Ramos (cell line): Measurements from ENCODE around the gene RGS10.
"Not testable (repeated sequence)": the region's sequence is repeated elsewhere in the genome, so short reads cannot be mapped to it uniquely, and the experiment has no call there.

ENCODE experiments used
- in situ Hi-C: fragments of 300-500 bp; cut with MboI; formaldehyde crosslinking; loops from one replicate; pipeline ENCODE4 v1.14.3; 2022; ENCODE audit warnings: low sequenced_read_pairs; ENCODE audit not compliant: unreplicated experiment

RGS10 gene, protein sequence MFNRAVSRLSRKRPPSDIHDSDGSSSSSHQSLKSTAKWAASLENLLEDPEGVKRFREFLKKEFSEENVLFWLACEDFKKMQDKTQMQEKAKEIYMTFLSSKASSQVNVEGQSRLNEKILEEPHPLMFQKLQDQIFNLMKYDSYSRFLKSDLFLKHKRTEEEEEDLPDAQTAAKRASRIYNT

GRCh38 chr10:119542357-119542987, at the start of gene RGS10:
Gene RGS10, minus strand, starts transcription at chr10:119542719. Its CDS starts 81 bp downstream, at chr10:119542638.
- in situ Hi-C loops, result no loop called here

- in situ Hi-C loops, result no loop called here
These were observed 45.6 kb upstream of the RGS10 start for GRCh38 chr10:119588071-119588470.

DNA sequence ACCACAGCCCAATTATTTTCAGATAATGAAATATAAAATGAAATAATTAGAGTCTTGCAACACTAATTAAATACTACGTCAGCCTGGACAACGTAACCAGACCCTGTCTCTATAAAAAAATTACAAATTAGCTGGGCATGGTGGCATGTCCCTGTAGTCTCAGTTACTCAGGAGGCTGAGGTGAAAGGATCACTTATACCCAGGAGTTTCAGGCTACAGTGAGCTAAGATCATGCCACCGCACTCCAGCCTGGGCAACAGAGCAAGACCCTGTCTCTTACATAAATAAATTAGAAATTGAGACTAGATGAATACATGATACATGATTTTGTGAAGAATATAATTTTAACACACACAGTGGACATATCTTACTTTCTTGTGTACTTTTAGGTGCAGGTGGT, 35.8 kb upstream of the RGS10 start:
- in situ Hi-C loops, result no loop called here

GRCh38 chr10:119575991-119576390, 33.5 kb upstream of the RGS10 start:
- in situ Hi-C loops, result no loop called here

DNA sequence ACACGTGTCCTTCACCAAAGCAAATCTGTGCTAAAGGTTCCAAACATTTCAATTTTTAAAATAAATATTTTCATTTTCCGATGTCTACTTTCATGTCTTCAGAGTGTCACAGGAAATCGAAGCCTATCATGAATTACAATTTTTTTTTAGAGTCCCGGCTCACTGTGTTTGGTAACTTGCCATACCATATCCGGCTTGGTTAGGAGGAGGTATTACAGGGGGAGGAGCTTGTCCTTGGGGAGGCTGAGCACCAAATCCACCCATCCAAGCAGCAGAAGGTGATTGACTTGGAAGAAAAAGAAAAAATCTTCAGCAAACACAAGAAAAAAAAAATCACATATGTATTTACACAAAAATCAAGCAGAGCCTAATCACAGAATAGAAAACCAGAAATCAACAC, 33.0 kb upstream of the RGS10 start:
- in situ Hi-C loops, result no loop called here

GRCh38 chr10:119567978-119568377, 25.5 kb upstream of the RGS10 start:
- in situ Hi-C loops, result no loop called here

GRCh38 chr10:119562097-119562496, 19.6 kb upstream of the RGS10 start:
- in situ Hi-C loops, result no loop called here

DNA sequence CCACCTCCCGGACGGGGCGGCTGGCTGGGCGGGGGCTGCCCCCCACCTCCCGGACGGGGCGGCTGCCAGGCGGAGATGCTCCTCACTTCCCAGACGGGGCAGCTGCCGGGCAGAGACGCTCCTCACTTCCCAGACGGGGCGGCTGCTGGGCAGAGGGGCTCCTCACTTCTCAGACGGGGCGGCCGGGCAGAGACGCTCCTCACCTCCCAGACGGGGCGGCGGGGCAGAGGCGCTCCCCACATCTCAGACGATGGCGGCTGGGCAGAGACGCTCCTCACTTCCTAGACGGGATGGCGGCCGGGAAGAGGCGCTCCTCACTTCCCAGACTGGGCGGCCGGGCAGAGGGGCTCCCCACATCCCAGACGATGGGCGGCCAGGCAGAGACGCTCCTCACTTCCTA, 17.0 kb upstream of the RGS10 start:
- in situ Hi-C loops, result not testable (repeated sequence)

GRCh38 chr10:119556081-119556480, 13.6 kb upstream of the RGS10 start:
- in situ Hi-C loops, result not testable (repeated sequence)

GRCh38 chr10:119555178-119555784, 12.8 kb upstream of the RGS10 start:
- in situ Hi-C loops, result no loop called here

DNA sequence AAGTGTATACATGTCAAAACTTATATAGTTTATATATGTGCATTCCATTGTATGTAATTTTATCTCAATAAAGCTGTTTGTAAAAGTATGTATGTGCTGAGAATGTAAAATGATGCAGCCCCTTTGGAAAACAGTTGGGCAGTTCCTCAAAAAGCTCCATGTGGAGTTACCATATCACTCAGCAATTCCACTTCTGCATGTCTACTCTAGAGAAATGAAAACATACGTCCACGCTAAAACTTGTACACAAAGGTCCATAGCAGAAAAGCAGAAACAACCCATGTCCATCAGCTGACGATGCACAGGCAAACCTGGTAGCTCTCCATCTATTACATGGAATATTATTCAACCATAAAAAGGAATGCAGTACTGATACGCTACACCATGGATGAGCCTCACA, 8.3 kb upstream of the RGS10 start:
- in situ Hi-C loops, result no loop called here

GRCh38 chr10:119549247-119549999, 6.9 kb upstream of the RGS10 start:
- in situ Hi-C loops, result no loop called here

- in situ Hi-C loops, result no loop called here
These were observed 3.5 kb upstream of the RGS10 start for GRCh38 chr10:119546009-119546408.

- in situ Hi-C loops, result no loop called here
These were observed 2.8 kb upstream of the RGS10 start for GRCh38 chr10:119545310-119545709.

- in situ Hi-C loops, result no loop called here
These were observed 1.5 kb upstream of the RGS10 start for GRCh38 chr10:119543814-119544642.

DNA sequence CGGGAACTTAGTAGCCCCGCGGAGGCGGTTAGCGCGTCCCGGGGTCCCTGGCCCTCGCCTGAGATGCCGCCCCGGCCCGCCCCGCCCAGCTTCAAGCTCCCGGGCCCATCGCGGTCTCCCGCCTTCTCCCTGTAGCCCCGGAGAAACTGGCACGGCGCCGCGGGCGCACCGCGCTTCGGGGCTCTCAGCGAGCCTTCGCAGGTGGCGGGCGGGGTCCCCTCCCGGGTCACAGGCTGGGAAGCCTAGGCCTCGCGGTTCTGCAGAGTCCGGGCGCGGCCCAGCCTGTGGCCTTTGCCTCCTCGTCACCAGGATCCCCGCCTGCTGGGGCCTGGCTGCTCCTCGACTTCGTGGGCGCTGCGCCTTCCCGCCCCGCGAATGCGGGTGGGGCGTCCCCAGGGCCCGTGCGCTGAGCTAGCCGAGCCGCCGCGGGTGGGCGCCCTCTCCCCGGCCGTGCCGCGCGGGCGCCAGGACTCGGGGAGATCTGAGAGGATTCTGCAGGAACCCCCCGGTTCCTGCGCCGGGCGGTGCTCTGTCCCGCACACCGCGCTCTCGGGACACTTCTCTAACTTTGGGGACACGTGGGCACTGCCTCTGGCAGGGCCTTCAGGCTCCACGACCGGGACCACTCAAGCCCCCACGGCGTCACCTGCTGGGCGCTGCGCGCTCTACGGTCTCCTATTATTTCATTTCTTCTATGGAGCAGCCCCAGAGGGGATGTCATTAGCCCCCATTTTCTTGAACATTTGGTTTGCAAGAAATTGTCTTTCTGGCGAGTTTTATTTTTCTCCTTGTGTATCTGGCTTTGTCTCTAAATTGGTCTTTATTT, 682 bp upstream of the RGS10 start:
- in situ Hi-C loops, result no loop called here

DNA sequence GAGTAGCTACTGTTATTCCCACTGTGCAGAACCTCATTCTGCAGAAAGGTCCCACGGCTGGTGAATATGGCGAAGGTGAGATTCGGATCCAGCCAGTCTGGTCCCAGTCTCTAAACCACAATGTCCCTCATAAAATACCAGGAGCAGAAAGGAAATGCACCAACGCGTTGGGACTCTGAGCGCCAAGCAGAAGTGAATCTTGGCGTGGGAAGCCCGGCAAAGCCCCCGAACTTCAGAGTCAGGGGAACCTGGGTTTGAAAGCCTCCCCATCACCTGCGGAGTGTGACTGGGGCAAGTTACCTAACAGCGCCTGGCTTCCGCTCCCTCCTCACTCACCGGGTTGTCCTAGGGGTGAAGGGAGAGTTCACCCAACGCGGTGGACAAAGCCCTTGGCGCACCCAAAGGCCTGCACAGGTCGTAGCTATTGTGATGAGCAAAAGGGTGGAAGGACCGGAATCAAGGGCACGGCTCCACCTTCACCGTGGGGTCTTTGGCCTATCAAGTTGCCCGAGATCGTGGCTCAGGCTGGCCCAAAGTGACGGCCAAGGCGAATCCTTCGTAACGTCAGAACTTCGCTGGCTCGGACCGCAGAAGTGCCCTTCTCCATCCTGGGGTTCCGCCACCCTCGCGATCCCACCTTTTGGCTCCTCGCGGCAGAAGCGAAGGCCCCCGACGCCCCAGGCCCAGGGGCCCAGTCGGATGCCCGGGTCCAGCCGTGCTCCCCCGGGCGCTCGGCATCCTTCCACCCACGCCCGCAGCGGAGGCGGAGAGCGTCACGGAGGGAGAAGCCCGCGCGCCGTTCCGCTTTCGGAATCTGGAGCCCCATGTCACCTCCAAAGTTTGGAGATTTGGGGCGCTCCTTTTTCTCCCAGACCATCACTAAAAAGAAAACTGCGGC, 811 bp downstream of the RGS10 start:
- in situ Hi-C loops, result no loop called here

GRCh38 chr10:119541046-119541445, 1.5 kb downstream of the RGS10 start:
- in situ Hi-C loops, result no loop called here
